Measurements from ENCODE around the gene COMMD3.
"Not testable (repeated sequence)": the region's sequence is repeated elsewhere in the genome, so short reads cannot be mapped to it uniquely, and the experiment has no call there.

The COMMD3 gene

DNA sequence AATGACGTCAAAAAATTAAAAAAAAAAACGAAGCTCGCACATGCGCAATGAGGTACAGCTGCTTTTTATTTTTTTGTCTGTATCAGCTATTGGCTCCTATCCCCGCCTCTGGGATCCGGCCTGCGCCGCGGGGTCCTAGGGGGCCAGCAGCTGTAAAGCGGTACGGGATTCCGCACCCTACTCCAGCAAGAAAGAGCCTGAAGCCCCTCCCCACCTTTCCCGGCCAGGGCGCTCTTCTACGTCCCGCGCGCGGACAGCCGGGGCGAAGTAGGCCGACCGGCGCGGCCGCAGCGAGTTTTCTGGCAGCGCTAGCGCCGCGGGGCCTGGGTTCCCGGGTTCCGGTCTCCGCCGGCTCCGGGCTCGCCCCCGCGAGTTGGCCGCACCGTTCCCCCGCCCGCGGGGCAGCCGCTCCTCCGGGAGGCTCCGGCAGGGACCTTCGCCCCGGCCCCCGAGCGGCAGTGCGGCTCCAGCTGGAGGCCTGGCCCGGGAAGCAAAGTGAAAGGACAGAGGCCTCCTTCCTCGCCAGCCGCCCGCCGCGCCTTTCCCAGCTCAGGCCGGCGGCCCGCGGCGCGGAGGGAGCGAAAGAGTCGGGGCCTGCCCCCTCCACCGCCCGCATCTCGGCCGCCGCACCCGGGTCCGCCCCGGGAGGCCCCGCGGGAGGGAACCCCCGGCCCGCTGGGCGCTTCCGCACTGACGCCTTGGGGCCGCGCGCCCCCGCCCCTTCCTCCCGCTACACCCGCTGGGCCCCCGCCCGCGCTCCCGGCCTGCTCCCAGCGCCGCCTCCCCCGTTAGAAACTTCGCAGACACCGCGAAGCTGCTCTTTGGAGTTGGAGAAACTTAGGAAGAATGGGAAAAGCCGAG is 24.4 kb downstream of the COMMD3 start:
- peak; percentile 79 for DNase-seq

DNA sequence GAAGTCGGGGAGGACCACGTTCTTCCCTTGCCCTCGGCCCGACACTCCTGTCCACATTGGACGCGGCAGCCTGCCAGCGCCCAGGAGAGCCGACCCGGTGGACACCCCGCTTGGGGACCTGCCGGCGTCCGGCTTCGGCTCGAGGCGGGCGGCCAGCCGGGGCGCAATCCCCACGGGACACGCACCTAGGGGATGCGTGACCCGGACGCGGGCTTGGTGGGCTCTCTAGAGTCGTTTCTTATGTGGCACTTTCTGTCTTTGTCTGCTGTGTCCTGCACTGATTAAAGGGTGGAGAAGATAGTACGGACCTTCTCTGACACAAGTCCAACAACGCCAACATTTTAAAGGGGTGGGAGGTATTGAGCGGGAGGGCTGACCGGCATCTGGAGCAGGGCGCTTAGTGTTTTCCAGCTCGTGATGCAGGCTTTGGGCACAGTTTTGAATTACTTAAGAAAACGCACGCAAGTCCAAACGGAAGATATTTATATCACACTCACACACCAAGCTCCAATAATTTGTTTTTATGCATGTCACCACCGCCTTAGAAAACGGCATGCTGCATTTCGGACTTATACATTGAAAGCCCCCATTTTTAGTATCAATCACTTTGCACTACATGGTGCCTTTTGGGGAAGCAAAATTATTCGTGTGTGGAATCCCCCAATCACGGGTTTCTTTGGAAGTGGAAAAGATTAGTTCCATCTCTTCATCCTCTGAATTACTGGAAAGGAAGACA is 25.2 kb downstream of the COMMD3 start:
- DNase-seq, result no peak

DNA sequence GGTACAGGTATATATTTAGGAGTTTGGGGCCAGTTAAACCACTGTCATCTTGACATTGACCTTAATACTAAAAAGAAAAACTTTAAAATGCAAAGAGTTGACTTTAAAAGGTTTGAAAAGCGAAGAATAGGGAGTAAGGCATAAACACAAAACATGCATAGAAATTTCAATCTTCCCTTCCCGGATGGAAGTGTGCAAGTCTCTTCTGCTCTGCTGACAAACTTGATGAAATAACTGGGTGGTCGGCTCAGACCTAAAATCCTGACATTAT is 25.7 kb downstream of the COMMD3 start:
- DNase-seq, result no peak

DNA sequence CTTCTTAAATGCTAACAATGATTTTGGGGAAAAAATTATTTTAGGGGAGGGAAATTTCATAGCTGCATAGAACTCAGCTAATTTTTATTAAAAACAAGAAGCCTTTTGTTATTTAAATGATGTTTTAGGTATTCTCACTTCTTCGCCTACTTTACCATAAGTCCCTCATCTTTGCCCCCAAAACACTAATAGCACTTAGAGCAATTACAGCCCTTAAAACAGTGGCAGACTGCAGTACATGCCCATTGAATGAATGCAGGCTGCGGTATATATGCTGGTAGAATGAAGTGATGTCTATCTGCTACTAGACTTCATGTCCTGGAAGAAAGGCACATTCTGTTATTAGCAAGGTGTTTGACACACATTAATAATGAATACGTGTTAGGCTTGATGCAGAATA is 26.2 kb downstream of the COMMD3 start:
- DNase-seq, result no peak

DNA sequence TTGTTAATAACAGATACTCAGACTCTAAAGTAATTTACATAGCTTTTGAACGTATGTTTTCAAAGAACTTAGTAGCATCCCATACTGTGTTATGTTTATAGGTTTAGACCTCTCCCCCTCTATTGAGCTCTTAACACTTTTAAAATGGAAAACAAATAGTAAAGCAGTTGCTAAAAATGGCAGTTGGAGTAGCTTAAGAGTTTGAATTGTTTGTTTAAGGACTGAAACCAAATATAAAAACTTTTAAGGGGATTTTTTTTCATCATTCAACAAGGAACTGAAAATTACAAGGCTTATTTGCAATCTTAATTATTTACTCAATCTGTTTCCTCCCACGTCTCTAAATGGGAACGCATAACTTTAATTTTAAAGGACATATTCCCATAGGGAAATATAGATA is 27.5 kb downstream of the COMMD3 start:
- no peak for DNase-seq

DNA sequence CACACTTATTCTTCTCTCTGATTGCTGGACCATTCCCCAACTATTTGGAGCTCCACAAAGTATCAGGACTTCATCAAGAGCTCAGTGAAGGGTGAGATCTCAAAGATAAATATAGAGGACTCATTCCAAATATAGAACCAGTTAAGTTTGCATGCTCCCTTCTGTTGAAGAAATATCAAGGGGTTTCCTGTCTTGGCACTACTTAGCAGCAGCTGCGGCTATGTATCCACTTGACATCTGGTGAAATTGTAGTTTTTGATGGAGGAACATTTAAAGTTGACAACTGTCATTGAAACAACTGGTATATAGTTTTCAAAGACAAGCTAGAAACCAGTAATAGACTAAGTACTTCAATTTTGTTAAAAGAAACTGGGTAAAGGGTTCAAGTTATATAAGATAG is 28.1 kb downstream of the COMMD3 start:
- DNase-seq, result no peak

DNA sequence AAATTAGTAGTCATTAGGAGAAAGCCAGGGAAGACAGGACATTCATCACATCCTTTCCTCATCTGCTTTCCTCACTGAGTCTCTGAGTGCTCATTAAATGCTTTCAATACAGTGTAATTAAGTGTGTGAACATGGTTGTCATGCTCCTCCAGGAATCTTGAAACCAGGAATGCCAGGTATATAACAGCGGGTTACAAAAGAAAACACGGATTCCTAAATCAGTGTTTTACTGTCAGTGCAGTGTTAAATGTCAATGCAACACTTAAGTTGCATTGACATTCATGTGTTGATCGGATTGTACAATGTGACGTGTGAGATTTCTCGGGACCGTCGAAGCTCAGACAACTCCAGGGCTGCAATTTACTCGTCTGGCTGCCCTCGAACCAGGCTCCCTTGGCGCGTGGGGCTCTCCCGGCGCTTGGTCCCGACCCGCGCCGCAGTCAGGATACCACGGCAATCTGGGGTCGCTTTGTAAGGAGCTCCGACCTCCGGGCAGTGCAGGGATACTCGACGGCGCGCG is 28.7 kb downstream of the COMMD3 start:
- DNase-seq, result no peak

DNA sequence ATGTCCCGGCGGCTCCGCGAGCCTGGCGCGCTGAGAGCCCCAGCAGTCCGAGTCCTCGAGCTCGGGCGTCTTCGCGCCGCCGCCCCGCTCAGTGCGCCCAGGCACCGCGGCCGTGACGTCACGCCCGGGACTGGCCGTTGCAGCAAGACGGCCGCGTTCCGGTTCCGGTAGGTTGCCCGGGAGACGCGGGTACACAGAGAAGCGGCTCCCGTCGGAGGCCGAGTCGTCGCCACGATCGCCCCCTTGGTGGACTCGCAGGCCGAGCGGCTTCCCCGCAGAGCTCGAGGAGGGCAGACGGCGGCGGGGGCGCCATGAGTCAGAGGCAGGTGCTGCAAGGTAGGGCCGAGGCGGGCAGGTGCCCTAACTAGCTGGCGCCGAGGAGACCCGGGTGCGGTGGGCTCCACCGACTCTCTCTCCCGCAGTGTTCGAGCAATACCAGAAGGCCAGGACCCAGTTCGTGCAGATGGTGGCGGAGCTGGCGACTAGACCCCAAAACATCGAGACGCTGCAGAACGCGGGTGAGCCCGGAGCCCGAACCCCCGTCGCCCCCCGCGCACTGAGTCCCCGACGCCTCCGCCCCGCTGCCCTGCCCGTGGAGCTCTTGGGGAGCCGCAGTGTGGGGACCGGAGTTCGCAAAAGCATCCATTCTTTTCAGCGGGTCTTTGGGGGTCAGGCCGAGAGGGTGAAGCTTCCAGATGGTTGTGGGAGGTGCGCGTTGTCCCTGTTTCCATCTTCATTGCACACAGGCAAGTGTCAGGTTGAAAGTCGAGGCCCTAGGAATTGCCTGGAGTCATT is 29.3 kb downstream of the COMMD3 start, which contains the start of gene SPAG6:
Gene SPAG6 (plus strand): TSS at position 196 of the 795 bp plus-strand sequence. CDS start 116 bp downstream, at position 312.
- DNase-seq, result peak; percentile 90

DNA sequence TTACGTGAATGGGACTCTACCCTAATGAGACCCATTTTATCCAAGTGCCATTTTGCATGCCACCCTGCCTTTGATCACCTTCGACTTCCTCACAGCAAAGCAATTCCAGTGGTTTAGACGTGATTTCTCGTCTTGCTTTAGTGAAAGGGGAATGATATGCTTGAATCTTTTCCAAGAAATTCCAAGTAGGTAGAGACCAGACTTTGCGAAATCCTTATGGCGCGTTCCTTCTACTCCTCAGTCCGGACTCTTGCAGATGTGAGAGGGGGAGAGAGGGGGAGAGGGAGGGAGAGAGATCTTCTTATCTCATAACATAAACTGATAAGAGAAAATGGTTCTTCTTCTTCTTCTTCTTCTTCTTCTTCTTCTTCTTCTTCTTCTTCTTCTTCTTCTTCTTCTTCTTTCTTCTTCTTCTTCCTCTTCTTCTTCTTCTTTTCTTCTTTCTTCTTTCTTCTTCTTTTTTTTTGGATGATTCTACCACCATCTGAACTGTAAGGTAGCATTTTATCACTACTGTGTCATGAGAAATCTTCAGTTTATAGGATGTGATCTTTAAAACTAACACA is 30.0 kb downstream of the COMMD3 start:
- no peak for DNase-seq

DNA sequence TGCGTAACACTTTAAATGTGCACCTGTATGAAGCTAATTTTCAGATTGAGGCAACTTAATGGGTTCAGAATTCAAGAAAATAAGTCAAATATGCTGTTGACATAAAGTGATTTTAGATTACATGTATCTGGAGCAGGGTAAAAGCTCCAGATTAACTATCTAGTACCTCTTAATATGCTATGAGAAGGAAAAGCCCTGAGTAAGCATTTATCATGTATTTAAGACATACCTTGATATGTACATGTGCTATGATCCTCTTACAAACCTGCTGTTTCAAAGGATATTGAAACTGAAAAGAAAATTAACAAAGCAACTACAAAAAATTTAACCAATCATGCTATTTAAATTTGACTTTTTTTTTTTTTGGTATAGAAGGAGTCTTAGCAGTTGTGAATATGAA is 33.6 kb downstream of the COMMD3 start:
- no peak for DNase-seq

DNA sequence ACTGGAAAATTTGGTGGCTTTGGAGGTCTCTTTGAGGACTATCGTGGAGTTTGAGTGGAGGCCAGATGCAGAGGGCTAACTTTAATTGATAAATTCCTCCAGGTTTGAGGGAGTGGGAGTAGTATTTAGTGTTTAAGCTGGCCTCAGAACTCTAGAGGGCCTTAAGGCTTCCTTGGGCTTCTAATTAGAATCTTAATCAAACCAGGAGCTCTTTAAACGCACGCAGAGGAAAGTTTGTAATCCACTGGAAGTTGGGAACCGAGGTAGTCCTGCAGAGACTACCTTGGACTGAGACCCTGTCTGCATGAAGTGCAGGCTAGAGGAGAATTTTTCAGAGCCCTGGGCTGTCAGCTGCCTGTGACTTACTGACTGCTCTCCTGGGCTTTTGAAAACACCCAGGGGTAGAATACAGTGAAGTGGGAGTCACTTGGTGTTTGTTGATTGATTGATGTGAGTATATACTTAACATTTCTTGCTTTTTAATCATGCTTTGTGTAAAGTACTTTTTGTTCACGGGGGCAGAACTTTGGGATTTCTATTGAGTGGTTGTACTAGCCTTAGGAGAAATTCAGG is 35.0 kb downstream of the COMMD3 start:
- no peak for DNase-seq

DNA sequence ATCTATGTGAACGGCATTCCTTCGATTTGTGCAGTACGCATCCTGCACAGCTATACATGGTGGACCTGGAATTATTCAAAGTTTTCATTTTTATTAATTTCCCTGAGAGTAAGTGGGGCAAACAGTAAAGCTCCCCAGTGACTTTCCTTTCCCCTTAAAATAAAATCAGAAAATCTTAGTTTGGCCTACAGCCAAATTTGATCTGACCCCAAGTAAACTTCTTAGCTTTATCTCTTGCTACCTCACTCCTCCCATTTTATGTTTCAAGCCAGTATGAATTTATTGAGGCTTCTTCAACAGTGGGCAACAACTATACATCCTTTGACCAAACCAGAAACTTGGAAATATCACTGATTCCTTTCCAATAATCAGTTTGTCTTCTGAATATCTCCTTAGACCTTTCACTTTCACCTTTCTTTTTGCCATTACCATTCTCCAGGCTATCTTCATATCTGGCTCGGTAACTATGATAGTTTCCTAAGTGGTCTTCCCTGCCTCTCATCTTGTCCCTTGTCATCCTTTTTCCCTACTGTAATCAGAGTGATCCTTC is 40.2 kb downstream of the COMMD3 start:
- no peak for DNase-seq

DNA sequence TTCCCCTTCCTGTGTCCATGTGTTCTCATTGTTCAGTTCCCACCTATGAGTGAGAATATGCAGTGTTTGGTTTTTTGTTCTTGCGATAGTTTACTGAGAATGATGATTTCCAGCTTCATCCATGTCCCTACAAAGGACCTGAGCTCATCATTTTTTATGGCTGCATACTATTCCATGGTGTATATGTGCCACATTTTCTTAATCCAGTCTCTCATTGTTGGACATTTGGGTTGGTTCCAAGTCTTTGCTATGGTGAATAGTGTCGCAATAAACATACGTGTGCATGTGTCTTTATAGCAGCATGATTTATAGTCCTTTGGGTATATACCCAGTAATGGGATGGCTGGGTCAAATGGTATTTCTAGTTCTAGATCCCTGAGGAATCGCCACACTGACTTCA is 41.6 kb downstream of the COMMD3 start:
- not testable (repeated sequence) for DNase-seq

DNA sequence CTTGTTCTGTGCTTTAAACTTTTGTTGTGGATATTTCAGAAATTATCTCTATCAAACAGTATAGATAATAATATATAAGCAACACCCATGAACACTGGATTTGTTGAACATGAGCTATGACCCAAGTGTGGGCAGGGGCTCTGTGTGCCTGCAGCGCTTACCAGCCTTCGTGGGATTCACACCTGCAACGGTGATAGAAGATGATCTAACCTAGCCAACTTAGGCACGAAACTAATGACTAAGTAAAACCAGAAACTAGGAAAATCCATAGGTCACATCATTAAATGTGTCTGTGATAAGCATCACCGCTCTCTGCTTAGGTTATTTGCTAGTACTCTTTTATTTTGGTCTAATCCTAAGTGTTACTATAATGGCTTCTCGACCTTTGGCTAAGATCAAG is 47.1 kb downstream of the COMMD3 start:
- no peak for DNase-seq

DNA sequence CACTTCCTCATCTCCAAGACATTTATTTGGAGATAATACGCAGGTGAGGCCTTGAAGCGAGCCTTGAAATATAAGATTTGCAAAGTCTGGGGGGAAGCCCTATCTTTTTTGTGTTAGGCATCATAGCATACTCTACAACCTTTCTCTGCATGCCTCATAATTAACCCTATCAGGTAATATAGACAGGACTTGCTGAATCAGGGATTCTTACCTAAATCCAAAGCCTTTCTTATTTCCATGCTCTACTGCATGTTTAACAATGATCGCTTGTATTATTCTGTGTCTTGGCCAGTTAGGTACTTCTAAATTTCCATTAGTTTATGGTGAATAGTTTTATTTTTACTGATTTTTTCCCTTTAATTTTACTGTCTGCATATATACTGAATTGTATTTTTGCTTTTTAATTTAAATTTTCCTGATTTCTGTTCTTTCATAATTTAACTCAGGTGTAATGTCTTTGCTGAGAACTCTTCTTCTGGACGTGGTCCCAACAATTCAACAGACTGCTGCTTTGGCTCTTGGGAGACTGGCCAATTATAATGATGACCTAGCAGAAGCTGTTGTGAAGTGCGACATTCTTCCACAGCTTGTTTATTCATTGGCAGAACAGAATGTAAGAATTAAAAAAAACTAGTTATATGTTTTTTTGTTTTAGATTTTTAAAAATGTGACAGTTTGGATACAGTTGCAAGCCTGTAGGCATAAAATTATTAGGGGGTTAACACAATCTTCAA is 48.4 kb downstream of the COMMD3 start:
- no peak for DNase-seq

DNA sequence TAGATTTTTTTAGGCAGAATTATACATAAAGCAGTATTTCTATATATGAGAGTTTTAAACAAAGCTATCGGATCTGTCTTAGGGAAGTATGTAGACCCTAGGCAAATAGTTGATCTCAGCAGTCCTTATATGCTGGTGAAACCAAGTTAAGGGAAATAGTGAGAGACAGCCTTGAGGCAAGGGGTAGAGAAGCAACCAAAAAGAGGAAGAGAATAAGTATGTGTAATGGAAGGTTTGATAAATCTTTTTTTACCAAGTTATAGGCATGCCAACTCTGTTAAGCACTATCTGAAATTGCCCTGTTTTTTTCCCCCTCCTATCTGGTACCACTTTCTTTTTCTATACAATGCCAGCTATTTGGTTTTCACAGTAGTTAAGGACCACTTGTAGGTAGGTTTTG is 49.0 kb downstream of the COMMD3 start:
- no peak for DNase-seq

DNA sequence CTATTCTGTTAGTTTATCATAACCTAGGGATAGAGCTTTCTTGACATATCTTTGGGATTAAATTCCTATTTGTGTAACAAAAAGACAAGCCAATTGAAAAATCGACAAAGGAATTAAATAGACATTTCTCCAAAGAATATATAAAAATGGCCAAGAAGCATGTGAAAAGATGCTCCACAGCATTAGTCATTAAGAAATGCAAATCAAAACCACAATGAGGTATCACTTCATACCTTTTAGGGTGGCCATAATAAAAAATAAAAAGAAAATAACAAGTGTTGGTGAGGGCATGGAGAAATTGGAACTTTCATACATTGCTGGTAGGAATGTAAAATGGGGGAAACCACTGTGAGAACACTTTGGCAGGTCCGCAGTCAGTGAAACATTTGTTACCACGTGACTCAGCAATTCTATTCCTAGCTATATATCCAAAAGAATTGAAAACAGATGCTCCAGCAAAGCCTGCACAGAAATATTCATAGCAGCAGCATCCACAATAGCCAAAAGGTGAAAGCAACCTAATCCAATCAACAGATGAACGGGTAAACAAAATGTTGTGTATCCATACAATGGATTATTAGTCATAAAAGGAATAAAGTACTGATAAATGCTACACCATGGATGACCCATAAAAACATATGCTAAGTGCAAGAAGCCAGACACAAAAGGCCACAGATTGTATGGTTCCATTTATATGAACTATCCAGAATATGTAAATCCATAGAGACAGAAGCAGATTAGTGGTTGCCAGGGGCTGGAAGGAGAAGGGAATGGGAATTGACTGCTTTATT is 49.7 kb downstream of the COMMD3 start:
- no peak for DNase-seq

DNA sequence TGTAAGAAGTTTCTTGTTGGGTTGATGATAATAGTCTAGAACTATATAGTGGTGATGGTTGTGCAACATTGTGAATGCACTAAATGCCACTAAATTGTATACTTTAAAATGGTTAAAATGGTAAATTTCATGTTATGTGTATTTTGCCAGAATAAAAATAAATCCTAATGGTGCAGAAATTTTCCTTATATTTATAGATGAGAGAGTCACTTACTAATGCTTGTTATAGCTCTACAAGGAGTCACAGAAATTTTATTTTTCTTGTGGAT is 50.2 kb downstream of the COMMD3 start:
- DNase-seq, result no peak

DNA sequence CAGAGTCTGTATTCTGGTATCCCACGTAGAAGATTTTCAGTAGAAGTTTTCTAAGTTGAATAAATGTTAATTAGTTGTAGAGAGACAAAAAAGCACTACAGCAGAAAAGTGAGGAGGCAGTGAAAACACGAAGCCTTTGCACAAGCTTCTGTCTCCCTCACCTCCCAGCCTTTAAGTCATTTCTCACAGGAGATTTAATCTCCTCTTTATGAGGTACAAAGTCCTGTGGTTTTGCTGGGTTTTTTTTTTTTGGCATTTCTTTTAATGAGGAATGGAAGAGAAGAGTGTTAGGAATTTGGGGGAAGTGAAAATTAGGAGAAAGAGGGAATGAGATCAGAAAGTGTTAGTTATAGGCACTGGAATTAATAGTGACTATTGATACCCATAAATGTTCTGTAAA is 50.6 kb downstream of the COMMD3 start:
- DNase-seq, result no peak

DNA sequence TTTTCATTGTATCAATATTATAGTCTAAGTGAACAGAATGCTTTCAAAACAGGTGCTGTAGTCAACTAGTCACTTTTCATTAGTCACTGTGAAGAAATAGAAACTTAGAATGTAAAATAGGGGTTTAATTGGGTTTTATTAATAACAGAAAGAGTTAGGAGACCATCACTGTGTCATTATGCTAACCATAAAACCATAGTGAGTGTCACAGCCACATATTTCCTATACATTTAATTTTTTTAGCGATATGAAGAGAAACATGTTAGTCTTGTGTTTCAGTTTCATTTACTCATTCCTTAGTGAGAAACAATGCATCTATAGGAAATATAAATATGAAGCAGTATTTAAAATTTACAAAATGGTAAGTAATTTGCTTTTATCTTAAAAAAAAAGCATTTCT is 51.3 kb downstream of the COMMD3 start:
- no peak for DNase-seq

DNA sequence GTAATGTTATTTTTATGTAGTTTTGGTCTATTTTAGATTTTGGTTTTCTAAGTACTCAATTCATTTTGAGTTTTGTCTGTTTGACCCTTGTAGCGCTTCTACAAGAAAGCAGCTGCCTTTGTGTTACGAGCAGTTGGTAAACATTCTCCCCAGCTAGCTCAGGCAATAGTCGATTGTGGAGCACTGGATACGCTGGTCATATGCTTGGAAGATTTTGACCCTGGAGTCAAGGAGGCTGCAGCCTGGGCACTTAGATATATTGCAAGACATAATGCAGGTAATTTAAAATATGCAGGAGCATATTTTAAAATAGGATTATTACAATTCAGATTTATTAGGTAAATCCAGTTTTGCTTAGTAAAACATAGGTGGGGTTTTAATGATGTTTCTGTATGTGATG is 52.2 kb downstream of the COMMD3 start:
- DNase-seq, result no peak
